Neural progenitor cell (in vitro differentiated cells): ENCODE measurements around the gene STEAP2. TPM values are rescaled to one million over a fixed set of nuclear protein-coding genes. Genes with fewer than 3 reads are reported as not detected.

Source experiments
- DNase-seq: peaks from one replicate; pipeline ENCODE4 v3.0.0-alpha.2; 2016; ENCODE audit warnings: low spot score
- H2AFZ ChIP-seq: fragments of 200-600 bp; sonication (generic); replicated peaks from 2 replicates; pipeline ENCODE4 v1.6.1; 2016; ENCODE audit warnings: antibody characterized with exemption
- H3F3A ChIP-seq: fragments of 200-600 bp; sonication (generic); 2 replicates; pipeline ENCODE4 v1.6.1; 2016; ENCODE audit warnings: antibody characterized with exemption, low read depth
- H3K27ac ChIP-seq: fragments of 200-600 bp; sonication (generic); 2 replicates; pipeline ENCODE4 v1.5.1; 2016; ENCODE audit warnings: mild to moderate bottlenecking
- H3K27me3 ChIP-seq: fragments of 200-600 bp; sonication (generic); 2 replicates; pipeline ENCODE4 v1.6.1; 2016; ENCODE audit warnings: mild to moderate bottlenecking, moderate library complexity
- H3K36me3 ChIP-seq: fragments of 200-600 bp; sonication (generic); 2 replicates; pipeline ENCODE4 v1.5.1; 2016
- H3K4me1 ChIP-seq: fragments of 200-600 bp; sonication (generic); 2 replicates; pipeline ENCODE4 v1.6.1; 2016; ENCODE audit warnings: mixed run types
- H3K4me2 ChIP-seq: fragments of 200-600 bp; sonication (generic); 2 replicates; pipeline ENCODE4 v1.6.1; 2016
- H3K4me3 ChIP-seq: fragments of 200-600 bp; sonication (generic); 2 replicates; pipeline ENCODE4 v1.5.1; 2016
- H3K79me2 ChIP-seq: fragments of 200-600 bp; sonication (generic); 2 replicates; pipeline ENCODE4 v1.6.1; 2016; ENCODE audit warnings: low read depth
- H3K9ac ChIP-seq: fragments of 200-600 bp; sonication (generic); 2 replicates; pipeline ENCODE4 v1.6.1; 2016
- H3K9me3 ChIP-seq: fragments of 200-600 bp; sonication (generic); 2 replicates; pipeline ENCODE4 v1.5.1; 2016; ENCODE audit warnings: low read depth
- H4K20me1 ChIP-seq: fragments of 200-600 bp; sonication (generic); 2 replicates; pipeline ENCODE4 v1.6.1; 2016; ENCODE audit warnings: low read depth
- H3K27ac Mint-ChIP-seq: 3 replicates; pipeline ENCODE4 v1.8.0; 2021; ENCODE audit warnings: mixed read lengths
- H3K27me3 Mint-ChIP-seq: 2 replicates; pipeline ENCODE4 v1.8.0; 2022; ENCODE audit warnings: low read depth, mild to moderate bottlenecking, inconsistent platforms, moderate library complexity, mixed read lengths; ENCODE audit not compliant: insufficient read depth
- H3K36me3 Mint-ChIP-seq: 3 replicates; pipeline ENCODE4 v1.8.0; 2021; ENCODE audit warnings: mixed read lengths
- H3K4me1 Mint-ChIP-seq: 3 replicates; pipeline ENCODE4 v1.8.0; 2021; ENCODE audit warnings: mixed read lengths
- H3K4me3 Mint-ChIP-seq: 3 replicates; pipeline ENCODE4 v1.8.0; 2021; ENCODE audit warnings: mild to moderate bottlenecking, moderate library complexity, mixed read lengths
- H3K9me3 Mint-ChIP-seq: 3 replicates; pipeline ENCODE4 v1.8.0; 2020; ENCODE audit warnings: mixed read lengths
- EZH2 ChIP-seq: fragments of 200-600 bp; sonication (generic); IDR thresholded peaks from 2 replicates; pipeline ENCODE4 v1.6.1; 2017; ENCODE audit warnings: antibody characterized with exemption, mild to moderate bottlenecking, moderate library complexity
- EZH2phosphoT487 ChIP-seq: fragments of 200-600 bp; sonication (generic); IDR thresholded peaks from 2 replicates; pipeline ENCODE4 v1.6.1; 2017; ENCODE audit warnings: antibody characterized with exemption
- total RNA-seq: library from RNA; depleted of rRNA; stranded (reverse); fragments of >200 nt; gene quantifications from 2 replicates; pipeline ENCODE4 v1.2.3, GENCODE V29; 2015; ENCODE audit warnings: low replicate concordance
- TF ChIP-seq, protein P1 (sequence below): fragments of 200-600 bp; sonication (generic); IDR thresholded peaks from 2 replicates; pipeline ENCODE4 v1.5.1; 2017; ENCODE audit warnings: antibody characterized with exemption, mild to moderate bottlenecking

Gene STEAP2
- total RNA-seq, 1 donor from 2014 or later: 3.6 TPM

DNA sequence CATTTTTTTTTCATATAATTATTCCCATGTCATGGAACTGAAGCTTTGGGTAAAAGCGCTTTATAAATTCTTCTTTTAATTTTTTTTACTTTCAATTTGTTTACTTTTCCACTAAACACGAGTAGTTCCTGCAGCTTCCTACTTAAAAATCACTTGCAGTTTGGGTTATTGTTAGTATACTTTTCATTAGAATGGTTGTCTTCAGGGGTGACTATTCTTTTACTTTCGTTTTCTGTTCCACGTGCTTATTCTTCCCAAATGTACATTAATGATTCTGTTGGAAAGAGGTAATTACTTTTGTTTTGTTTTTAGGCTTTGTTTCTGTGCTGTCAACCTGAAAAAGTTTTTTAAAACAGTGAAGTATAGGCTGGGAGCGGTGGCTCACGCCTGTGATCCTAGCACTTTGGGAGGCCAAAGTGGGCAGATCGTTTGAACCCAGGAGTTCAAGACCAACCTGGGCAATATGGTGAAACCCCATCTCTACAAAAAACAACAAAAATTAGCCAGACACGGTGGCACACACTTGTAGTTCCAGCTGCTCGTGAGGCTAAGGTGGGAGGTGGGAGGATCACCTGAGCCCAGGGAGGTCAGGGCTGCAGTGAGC is 28.2 kb downstream of the STEAP2 start:
- Mint-ChIP-seq H3K27ac (no peak overlapping the region), H3K4me1 (peaks cover 11% of the 10 kb centered on the region), H3K9me3 (no peaks in the 10 kb centered on the region), H3K36me3 (no peaks in the 10 kb centered on the region), H3K27me3 (peaks cover 2% of the 10 kb centered on the region), H3K4me3 (no peak overlapping the region)
- H3K4me2 ChIP-seq: no peak overlapping the region
- H3K36me3 ChIP-seq: no peaks in the 10 kb centered on the region
- H4K20me1 ChIP-seq: no peaks in the 10 kb centered on the region
- peaks cover 8% of the 10 kb centered on the region for H3K4me1 ChIP-seq
- H3F3A ChIP-seq: peaks cover 2% of the 10 kb centered on the region
- H3K27me3 ChIP-seq: peaks cover 8% of the 10 kb centered on the region
- no peak overlapping the region for H3K27ac ChIP-seq
- no peak overlapping the region for H2AFZ ChIP-seq
- H3K9ac ChIP-seq: no peak overlapping the region
- H3K79me2 ChIP-seq: no peaks in the 10 kb centered on the region
- DNase-seq: no peak
- no peak overlapping the region for H3K4me3 ChIP-seq
- H3K9me3 ChIP-seq: no peaks in the 10 kb centered on the region
- TF ChIP-seq EZH2phosphoT487 (no peak), EZH2 (no peak)
- TF ChIP-seq, protein P1, sequence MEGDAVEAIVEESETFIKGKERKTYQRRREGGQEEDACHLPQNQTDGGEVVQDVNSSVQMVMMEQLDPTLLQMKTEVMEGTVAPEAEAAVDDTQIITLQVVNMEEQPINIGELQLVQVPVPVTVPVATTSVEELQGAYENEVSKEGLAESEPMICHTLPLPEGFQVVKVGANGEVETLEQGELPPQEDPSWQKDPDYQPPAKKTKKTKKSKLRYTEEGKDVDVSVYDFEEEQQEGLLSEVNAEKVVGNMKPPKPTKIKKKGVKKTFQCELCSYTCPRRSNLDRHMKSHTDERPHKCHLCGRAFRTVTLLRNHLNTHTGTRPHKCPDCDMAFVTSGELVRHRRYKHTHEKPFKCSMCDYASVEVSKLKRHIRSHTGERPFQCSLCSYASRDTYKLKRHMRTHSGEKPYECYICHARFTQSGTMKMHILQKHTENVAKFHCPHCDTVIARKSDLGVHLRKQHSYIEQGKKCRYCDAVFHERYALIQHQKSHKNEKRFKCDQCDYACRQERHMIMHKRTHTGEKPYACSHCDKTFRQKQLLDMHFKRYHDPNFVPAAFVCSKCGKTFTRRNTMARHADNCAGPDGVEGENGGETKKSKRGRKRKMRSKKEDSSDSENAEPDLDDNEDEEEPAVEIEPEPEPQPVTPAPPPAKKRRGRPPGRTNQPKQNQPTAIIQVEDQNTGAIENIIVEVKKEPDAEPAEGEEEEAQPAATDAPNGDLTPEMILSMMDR: no peak

DNA sequence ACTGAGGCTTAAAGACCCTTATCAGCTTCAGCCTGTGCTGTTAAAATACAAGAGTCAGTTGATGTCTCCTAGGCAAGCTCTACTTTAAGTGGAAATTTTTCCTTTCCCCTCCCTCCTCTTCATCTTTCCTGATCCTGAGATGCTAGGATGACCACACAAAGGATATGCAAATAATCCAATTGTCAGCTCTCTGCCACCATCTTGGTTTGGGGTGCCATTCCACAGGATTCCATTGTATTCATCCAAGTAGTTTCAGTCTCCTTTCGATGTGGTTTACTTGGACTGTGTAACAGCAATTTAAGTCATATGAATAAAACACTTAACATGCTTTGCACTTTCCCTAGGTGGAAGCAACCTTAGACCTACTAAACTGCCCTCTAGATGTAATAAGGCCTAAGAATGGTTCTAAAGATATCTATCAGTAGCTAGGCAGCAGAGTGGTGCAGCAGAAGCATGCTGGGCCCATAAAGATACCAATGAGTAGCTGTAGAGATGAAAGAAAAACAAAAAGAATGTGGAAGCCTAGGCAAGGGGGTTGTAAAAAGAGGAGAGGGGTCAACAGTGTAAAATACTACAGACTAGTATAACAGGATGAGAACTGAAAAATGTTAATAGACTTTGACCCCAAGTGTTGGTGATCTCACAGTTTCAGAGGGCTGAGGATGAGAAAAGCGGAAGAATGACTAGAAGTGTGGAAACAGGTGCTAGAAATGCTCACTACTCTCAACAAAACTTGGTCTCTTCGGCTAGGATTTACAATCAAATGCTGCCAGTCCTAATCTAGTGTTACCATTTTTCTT is 31.0 kb downstream of the STEAP2 start:
- Histone ChIP-seq H2AFZ (no peak overlapping the region), H3K27me3 (peaks cover 15% of the 10 kb centered on the region), H3K4me3 (no peak overlapping the region), H3K79me2 (no peaks in the 10 kb centered on the region), H3K9ac (no peak overlapping the region), H3K4me1 (peaks cover 7% of the 10 kb centered on the region), H3K27ac (no peak overlapping the region), H3K4me2 (no peak overlapping the region), H4K20me1 (no peaks in the 10 kb centered on the region), H3K9me3 (no peaks in the 10 kb centered on the region), H3K36me3 (no peaks in the 10 kb centered on the region), H3F3A (peaks cover 18% of the 10 kb centered on the region)
- TF ChIP-seq EZH2phosphoT487 (no peak), EZH2 (no peak)
- TF ChIP-seq, protein P1: no peak
- Mint-ChIP-seq H3K4me3 (no peak overlapping the region), H3K27me3 (peaks cover 2% of the 10 kb centered on the region), H3K36me3 (no peaks in the 10 kb centered on the region), H3K27ac (no peak overlapping the region), H3K4me1 (peaks cover 13% of the 10 kb centered on the region), H3K9me3 (no peaks in the 10 kb centered on the region)
- DNase-seq: no peak

DNA sequence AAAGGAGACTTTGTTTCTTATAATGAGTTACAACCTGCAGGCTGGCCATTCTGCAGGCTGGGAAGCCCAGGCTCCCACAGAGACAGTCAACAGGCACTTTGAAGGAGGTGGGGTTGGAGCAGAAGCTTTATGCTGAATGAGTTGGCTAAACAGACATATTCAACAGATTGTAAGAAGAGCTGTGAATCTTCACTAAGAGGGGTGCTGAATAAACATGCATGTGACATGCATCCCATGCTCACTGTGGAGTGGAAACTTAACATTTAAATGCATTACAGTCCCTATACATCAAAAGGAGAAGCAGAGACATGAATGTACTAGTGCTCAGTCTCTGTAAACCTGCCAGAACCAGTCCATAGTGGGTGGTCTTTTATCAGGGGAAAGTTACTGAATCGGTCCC is 32.0 kb downstream of the STEAP2 start:
- DNase-seq: peak; percentile 1
- peaks cover 7% of the 10 kb centered on the region for H3K4me1 ChIP-seq
- no peak overlapping the region for H3K4me2 ChIP-seq
- Mint-ChIP-seq H3K4me1 (peaks cover 13% of the 10 kb centered on the region), H3K27ac (peak overlapping the region; percentile 19), H3K27me3 (peaks cover 2% of the 10 kb centered on the region), H3K4me3 (peak overlapping the region; percentile 96), H3K9me3 (no peaks in the 10 kb centered on the region), H3K36me3 (no peaks in the 10 kb centered on the region)
- H3F3A ChIP-seq: peaks cover 18% of the 10 kb centered on the region
- no peaks in the 10 kb centered on the region for H3K36me3 ChIP-seq
- H3K9me3 ChIP-seq: no peaks in the 10 kb centered on the region
- H4K20me1 ChIP-seq: no peaks in the 10 kb centered on the region
- H3K27me3 ChIP-seq: peaks cover 15% of the 10 kb centered on the region
- no peak overlapping the region for H3K4me3 ChIP-seq
- no peak overlapping the region for H2AFZ ChIP-seq
- no peaks in the 10 kb centered on the region for H3K79me2 ChIP-seq
- TF ChIP-seq EZH2 (no peak), EZH2phosphoT487 (no peak)
- TF ChIP-seq, protein P1: no peak
- H3K9ac ChIP-seq: no peak overlapping the region
- no peak overlapping the region for H3K27ac ChIP-seq
